Psoas muscle (tissue), 8 donors: ENCODE results near the gene MED22. TPM values are rescaled to one million over a fixed set of nuclear protein-coding genes. Genes with fewer than 3 reads are reported as not detected.

Experiments used
- ATAC-seq, 4 donors: fragments of 200-7000 bp; cut with Tn5 transposase; one replicate each; pipeline ENCODE4 v1.9.1; 2020; ENCODE audit warnings: moderate library complexity in 3 of 4, mild to moderate bottlenecking in 2 of 4
- DNase-seq, 2 donors: peaks; one replicate each; pipeline ENCODE4 v3.0.0-alpha.2; 2020
- H3K27ac ChIP-seq: fragments of 200-600 bp; one replicate; pipeline ENCODE4 v1.8.0; 2022
- H3K27me3 ChIP-seq, 3 donors: fragments of 200-600 bp in 1 of 3; one replicate each; pipeline versions ENCODE4 v1.6.1 to v1.8.0; 2013 to 2022; ENCODE audit warnings: low read length in 2 of 3, mild to moderate bottlenecking in 2 of 3, moderate library complexity in 1 of 3; ENCODE audit not compliant: insufficient read depth in 3 of 3
- H3K36me3 ChIP-seq, 2 donors: fragments of 200-600 bp in 1 of 2; one replicate each; pipeline versions ENCODE4 v1.6.1 to v1.8.0; 2013 to 2022; ENCODE audit warnings: low read depth in 1 of 2, mild to moderate bottlenecking in 1 of 2, moderate library complexity in 1 of 2; ENCODE audit not compliant: insufficient read depth in 1 of 2
- H3K4me1 ChIP-seq: fragments of 200-600 bp; one replicate; pipeline ENCODE4 v1.8.0; 2022
- H3K4me3 ChIP-seq: fragments of 200-600 bp; one replicate; pipeline ENCODE4 v1.8.0; 2022; ENCODE audit warnings: mild to moderate bottlenecking
- H3K9me3 ChIP-seq: fragments of 200-600 bp; one replicate; pipeline ENCODE4 v1.8.0; 2022
- CTCF ChIP-seq: fragments of 200-600 bp; IDR thresholded peaks from one replicate; pipeline ENCODE4 v1.8.0; 2022; ENCODE audit warnings: antibody characterized with exemption
- WGBS, 3 donors: extraction: QIAGEN DNeasy Blood & Tissue Kit; methylation state at CpG; one replicate each; pipeline versions ENCODE4 v1.1.6 to v1.1.7; 2013; 5-methylcytosine and 5-hydroxymethylcytosine counted together
- intact Hi-C, 2 donors: fragments of 100-400 bp; cut with DNase I; formaldehyde crosslinking; loops; one replicate each; pipeline versions ENCODE4 v1.11.0 to v1.14.2; 2022
- polyA plus RNA-seq, 3 donors: library from polyadenylated mRNA; stranded (reverse); fragments of 200-250 nt; gene quantifications; one replicate each; pipeline ENCODE4 v1.2.3, GENCODE V29; 2013
- total RNA-seq, 4 donors: library from RNA; stranded (reverse); fragmentation: NEBNext Ultra II Directional in 2 of 4; extraction: Animal tissue kit (Norgen Biotek cat#: 25700) in 2 of 4; gene quantifications; one replicate each; pipeline versions ENCODE4 v1.2.1 to v1.2.4, GENCODE V29; 2021 to 2023
- donor health status: healthy with polysubstance abuse.
- donor health status: DM: no; HTN: no; CAD: no; lungs with moderate emphysema.
- donor health status: Bipolar disorder and iron deficiency.
- donor health status: healthy.
- donor health status: DM: yes; HTN: yes; CAD: no.
- donor health status: DM: no; HTN: no; CAD: no.
- donor health status: DM: no; HTN: no; CAD: no.
- donor health status: DM: yes; HTN: yes; CAD: no.

MED22 gene
- total and polyA plus RNA-seq, 7 donors, result 7.5 to 43.5 (median 14.4) TPM

- DNase-seq, result no peak
- H3K27ac ChIP-seq, result peak overlapping the region; percentile 46
- TF ChIP-seq CTCF, result peak; percentile 55
- peaks cover 7 to 61% of the 10 kb centered on the region in 2 donors for H3K36me3 ChIP-seq
- intact Hi-C loops, result loop anchor here in 1 of 2 donors (2.0 to 10.0 kb wide), 2 partner anchors 23 to 113 kb away; no protein-coding TSS in a partner anchor
- WGBS, 3 donors, result 62 to 74% (median 67%) methylated on average over 14 of the region's 14 CpGs
- no peaks in the 10 kb centered on the region for H3K9me3 ChIP-seq
- peak; percentile 7 to 29 (median 22) for ATAC-seq
- H3K4me1 ChIP-seq, result peaks cover 34% of the 10 kb centered on the region
- H3K4me3 ChIP-seq, result no peak overlapping the region
- H3K27me3 ChIP-seq, result no peaks in the 10 kb centered on the region
Measured at GRCh38 chr9:133351908-133352634, 4.1 kb upstream of the MED22 start.

GRCh38 chr9:133351526-133351907 lies 3.6 kb upstream of the MED22 start:
- intact Hi-C loops, result loop anchor here in 1 of 2 donors (10.0 kb wide), 1 partner anchor 113 kb away; no protein-coding TSS in a partner anchor
- H3K27ac ChIP-seq, result peak overlapping the region; percentile 46
- 68 to 89% (median 83%) methylated on average over 3 of the region's 3 CpGs for WGBS, 3 donors
- no peak for ATAC-seq
- peaks cover 7 to 61% of the 10 kb centered on the region in 2 donors for H3K36me3 ChIP-seq
- no peak for DNase-seq
- no peaks in the 10 kb centered on the region for H3K9me3 ChIP-seq
- peaks cover 37% of the 10 kb centered on the region for H3K4me1 ChIP-seq
- no peak for TF ChIP-seq CTCF
- H3K4me3 ChIP-seq, result no peak overlapping the region
- H3K27me3 ChIP-seq, result no peaks in the 10 kb centered on the region

GRCh38 chr9:133349965-133350616 lies 2.2 kb upstream of the MED22 start:
- H3K9me3 ChIP-seq, result no peaks in the 10 kb centered on the region
- DNase-seq, result no peak
- no peak overlapping the region for H3K27ac ChIP-seq
- H3K36me3 ChIP-seq, result peaks cover 7 to 74% of the 10 kb centered on the region in 2 donors
- 65 to 80% (median 71%) methylated on average over 15 of the region's 15 CpGs for WGBS, 3 donors
- peak overlapping the region; percentile 97 for H3K4me3 ChIP-seq
- no peak for ATAC-seq
- H3K4me1 ChIP-seq, result peaks cover 37% of the 10 kb centered on the region
- TF ChIP-seq CTCF, result no peak
- intact Hi-C loops, result loop anchor here (5.0 to 10.0 kb wide), 2 partner anchors 115 to 127 kb away; partner anchors contain the start of gene SLC2A6 (in 1 of the 2)
- no peaks in the 10 kb centered on the region for H3K27me3 ChIP-seq

GRCh38 chr9:133348718-133349573 lies 1.0 kb upstream of the MED22 start:
- H3K36me3 ChIP-seq, result peaks cover 7 to 79% of the 10 kb centered on the region in 2 donors
- intact Hi-C loops, result loop anchor here in 1 of 2 donors (5.0 kb wide), 1 partner anchor 128 kb away; the partner anchor contains the start of gene SLC2A6
- H3K4me1 ChIP-seq, result peaks cover 29% of the 10 kb centered on the region
- ATAC-seq (no peak), DNase-seq (no peak)
- no peaks in the 10 kb centered on the region for H3K27me3 ChIP-seq
- peak overlapping the region; percentile 91 for H3K27ac ChIP-seq
- H3K4me3 ChIP-seq, result peak overlapping the region; percentile 97
- no peak for TF ChIP-seq CTCF
- no peaks in the 10 kb centered on the region for H3K9me3 ChIP-seq
- WGBS, 3 donors, result 14 to 21% (median 17%) methylated on average over 25 of the region's 25 CpGs
